Subcutaneous abdominal adipose tissue (tissue), 5 donors: ENCODE data around the gene NOS1AP.
A peak's percentile ranks its signal among the peaks of the same experiment; 100 is the strongest.

Experiments
- H3K27ac ChIP-seq: one replicate; pipeline ENCODE4 v1.7.0; 2013; ENCODE audit warnings: low read depth, mild to moderate bottlenecking, inconsistent platforms, low read length, moderate library complexity
- H3K27me3 ChIP-seq, 5 donors: one replicate each; pipeline ENCODE4 v1.7.0; 2013; ENCODE audit warnings: low read length in 5 of 5, inconsistent platforms in 1 of 5; ENCODE audit not compliant: control insufficient read depth in 5 of 5, insufficient read depth in 4 of 5
- H3K36me3 ChIP-seq, 5 donors: one replicate each; pipeline ENCODE4 v1.7.0; 2013; ENCODE audit warnings: low read length in 5 of 5; ENCODE audit not compliant: control insufficient read depth in 5 of 5, insufficient read depth in 5 of 5
- H3K4me1 ChIP-seq, 5 donors: one replicate each; pipeline ENCODE4 v1.7.0; 2013; ENCODE audit warnings: low read length in 5 of 5, mild to moderate bottlenecking in 3 of 5, moderate library complexity in 1 of 5; ENCODE audit not compliant: control insufficient read depth in 5 of 5, insufficient read depth in 5 of 5
- H3K4me3 ChIP-seq, 5 donors: one replicate each; pipeline ENCODE4 v1.7.0; 2013; ENCODE audit warnings: low read length in 5 of 5, low read depth in 1 of 5
- H3K9ac ChIP-seq, 5 donors: one replicate each; pipeline ENCODE4 v1.7.0; 2013; ENCODE audit warnings: low read length in 5 of 5, mild to moderate bottlenecking in 4 of 5, moderate library complexity in 3 of 5
- H3K9me3 ChIP-seq, 5 donors: one replicate each; pipeline ENCODE4 v1.7.0; 2013; ENCODE audit warnings: low read length in 5 of 5; ENCODE audit not compliant: control insufficient read depth in 5 of 5
- donor health status: healthy.
- donor health status: healthy.
- donor health status: healthy.
- donor health status: healthy.
- donor health status: healthy.

Gene NOS1AP

GRCh38 chr1:162391790-162392563 lies 322.5 kb downstream of the NOS1AP start:
- no peaks in the 10 kb centered on the region for H3K27me3 ChIP-seq
- peak overlapping the region in 1 of 5 donors; percentile 9 for H3K9ac ChIP-seq
- H3K27ac ChIP-seq = no peak overlapping the region
- peaks cover 0 to 11% (median 9%) of the 10 kb centered on the region in 5 donors for H3K4me1 ChIP-seq
- H3K36me3 ChIP-seq = no peaks in the 10 kb centered on the region
- H3K4me3 ChIP-seq = no peak overlapping the region
- H3K9me3 ChIP-seq = no peaks in the 10 kb centered on the region

- Histone ChIP-seq H3K36me3 (no peaks in the 10 kb centered on the region), H3K9ac (no peak overlapping the region), H3K27ac (peak overlapping the region; percentile 59), H3K4me3 (no peak overlapping the region), H3K9me3 (no peaks in the 10 kb centered on the region), H3K27me3 (no peaks in the 10 kb centered on the region), H3K4me1 (peaks cover 0 to 33% (median 27%) of the 10 kb centered on the region in 5 donors)
Measured at GRCh38 chr1:162396201-162396906, 326.9 kb downstream of the NOS1AP start.

DNA sequence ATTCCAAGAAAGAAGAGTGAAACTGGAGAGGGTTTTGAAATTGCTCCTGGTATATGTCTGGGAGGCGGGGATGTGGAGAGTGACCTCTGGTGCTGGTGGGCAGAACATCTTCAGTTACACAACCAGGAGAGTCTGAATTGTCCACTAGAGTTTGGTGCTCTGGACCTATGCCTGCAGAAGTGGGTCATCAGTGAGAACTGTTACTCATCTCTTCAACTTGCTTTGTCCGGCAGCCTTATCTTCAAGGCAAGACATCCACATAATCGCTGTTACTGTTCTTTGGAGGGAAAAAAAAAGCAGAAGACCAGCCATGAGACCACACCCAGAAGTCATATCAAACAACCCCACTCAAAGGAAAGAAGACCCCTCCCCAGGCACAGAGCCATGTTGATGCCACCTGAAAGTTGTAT lies 327.6 kb downstream of the NOS1AP start:
- Histone ChIP-seq H3K9ac (peak overlapping the region in 1 of 5 donors; percentile 25), H3K9me3 (no peaks in the 10 kb centered on the region)

GRCh38 chr1:162397943-162398560 lies 328.6 kb downstream of the NOS1AP start:
- peaks cover 0 to 28% (median 24%) of the 10 kb centered on the region in 5 donors for H3K4me1 ChIP-seq

More for the DNA sequence above, 327.6 kb downstream of the NOS1AP start:
- H3K4me1 ChIP-seq = peaks cover 0 to 28% (median 24%) of the 10 kb centered on the region in 5 donors
- no peaks in the 10 kb centered on the region for H3K36me3 ChIP-seq
- H3K27ac ChIP-seq = peak overlapping the region; percentile 66
- no peaks in the 10 kb centered on the region for H3K27me3 ChIP-seq
- peak overlapping the region in 1 of 5 donors; percentile 35 for H3K4me3 ChIP-seq

GRCh38 chr1:162398999-162399580 lies 329.6 kb downstream of the NOS1AP start:
- Histone ChIP-seq H3K4me1 (peaks cover 0 to 28% (median 24%) of the 10 kb centered on the region in 5 donors), H3K9ac (no peak overlapping the region), H3K27me3 (no peaks in the 10 kb centered on the region), H3K27ac (peak overlapping the region; percentile 54), H3K4me3 (no peak overlapping the region), H3K36me3 (no peaks in the 10 kb centered on the region), H3K9me3 (no peaks in the 10 kb centered on the region)

More at GRCh38 chr1:162397943-162398560, 328.6 kb downstream of the NOS1AP start:
- Histone ChIP-seq H3K9me3 (no peaks in the 10 kb centered on the region), H3K36me3 (no peaks in the 10 kb centered on the region), H3K9ac (no peak overlapping the region), H3K27me3 (no peaks in the 10 kb centered on the region), H3K27ac (peak overlapping the region; percentile 54), H3K4me3 (no peak overlapping the region)

DNA sequence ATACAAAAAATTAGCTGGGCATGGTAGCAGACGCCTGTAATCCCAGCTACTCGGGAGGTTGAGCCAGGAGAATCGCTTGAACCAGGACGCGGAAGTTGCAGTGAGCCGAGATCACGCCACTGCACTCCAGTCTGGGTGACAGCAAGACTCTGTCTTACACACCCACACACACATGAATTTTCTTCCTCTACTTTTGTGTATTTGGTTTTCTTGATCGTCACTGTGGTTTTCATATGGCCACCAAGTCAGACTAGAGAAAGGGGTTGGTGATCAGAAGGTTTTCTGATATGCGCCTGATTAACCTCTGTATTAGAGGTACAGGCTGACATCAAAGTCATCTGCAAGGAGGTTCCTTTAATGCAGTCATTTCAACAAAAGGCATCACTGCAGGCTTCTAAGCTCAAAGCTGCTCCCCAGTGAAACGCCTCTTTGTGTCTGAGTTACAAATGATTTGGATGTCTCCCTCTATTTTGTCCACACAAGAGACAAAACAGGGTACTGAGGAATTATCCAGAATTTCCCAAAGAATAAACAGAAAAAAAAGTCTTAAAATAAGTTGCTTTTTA lies 331.4 kb downstream of the NOS1AP start:
- H3K9me3 ChIP-seq = no peaks in the 10 kb centered on the region
- no peaks in the 10 kb centered on the region for H3K36me3 ChIP-seq
- H3K9ac ChIP-seq = no peak overlapping the region
- H3K4me3 ChIP-seq = no peak overlapping the region
- no peaks in the 10 kb centered on the region for H3K27me3 ChIP-seq
- no peak overlapping the region for H3K27ac ChIP-seq
- H3K4me1 ChIP-seq = peaks cover 0 to 28% (median 27%) of the 10 kb centered on the region in 5 donors

GRCh38 chr1:162404550-162405160 lies 335.2 kb downstream of the NOS1AP start:
- Histone ChIP-seq H3K27me3 (no peaks in the 10 kb centered on the region), H3K4me3 (no peak overlapping the region), H3K9ac (no peak overlapping the region), H3K4me1 (peaks cover 0 to 9% (median 3%) of the 10 kb centered on the region in 5 donors), H3K36me3 (no peaks in the 10 kb centered on the region), H3K9me3 (no peaks in the 10 kb centered on the region), H3K27ac (no peak overlapping the region)

DNA sequence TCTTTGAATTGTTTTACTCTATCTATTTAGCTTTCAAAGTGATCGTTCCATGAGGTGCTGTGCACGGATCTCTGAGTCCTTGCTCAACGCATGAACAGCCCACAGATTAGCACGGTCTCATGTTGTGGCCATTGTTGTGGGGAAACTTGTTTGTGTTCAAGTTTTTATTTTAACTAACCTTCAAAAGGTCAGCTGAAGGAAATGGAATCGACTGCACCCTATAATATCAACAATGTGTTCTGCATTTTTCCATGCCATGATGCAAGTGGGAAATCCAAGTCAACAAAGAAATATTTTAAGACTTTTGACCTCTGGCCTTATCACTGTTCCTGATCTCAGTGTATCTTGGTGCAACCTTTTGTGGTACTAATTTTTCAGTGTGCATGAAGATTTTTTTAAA lies 336.3 kb downstream of the NOS1AP start:
- Histone ChIP-seq H3K36me3 (no peaks in the 10 kb centered on the region), H3K9me3 (no peaks in the 10 kb centered on the region), H3K27me3 (no peaks in the 10 kb centered on the region), H3K4me3 (no peak overlapping the region), H3K4me1 (peaks cover 0 to 9% (median 3%) of the 10 kb centered on the region in 5 donors), H3K27ac (no peak overlapping the region), H3K9ac (no peak overlapping the region)

DNA sequence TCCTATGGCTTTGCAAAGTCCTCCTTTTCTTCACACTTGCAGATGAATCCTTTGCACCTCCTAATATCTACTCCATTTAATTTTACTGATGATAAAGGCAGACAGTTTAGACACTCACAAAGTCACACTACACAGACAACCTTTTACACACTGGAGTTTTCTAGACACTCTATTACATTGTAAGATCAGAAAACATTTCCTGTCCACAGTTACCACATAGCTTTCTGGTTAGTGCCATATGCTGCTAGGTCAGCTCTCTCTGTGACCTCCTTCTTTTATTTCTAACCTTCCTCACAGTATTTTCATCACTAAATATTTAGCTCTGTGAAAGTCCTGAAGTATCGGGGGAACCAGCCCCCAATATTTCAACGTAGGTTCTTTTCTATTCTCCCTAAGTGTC lies 337.3 kb downstream of the NOS1AP start:
- Histone ChIP-seq H3K9ac (no peak overlapping the region), H3K27me3 (no peaks in the 10 kb centered on the region), H3K36me3 (no peaks in the 10 kb centered on the region), H3K4me1 (peaks cover 0 to 9% (median 3%) of the 10 kb centered on the region in 5 donors), H3K4me3 (no peak overlapping the region), H3K9me3 (no peaks in the 10 kb centered on the region), H3K27ac (no peak overlapping the region)
